Tibial nerve (tissue), 3 donors: ENCODE results near the gene GALNTL6.

Source experiments
- CTCF ChIP-seq, 5 experiments: fragments of 200-600 bp in 3 of 5; fragments of 450-650 bp in 2 of 5; sonication (generic) in 3 of 5; IDR thresholded peaks; one replicate each; pipeline ENCODE4 v1.5.1; 2016 to 2019; ENCODE audit warnings: antibody characterized with exemption in 5 of 5, mild to moderate bottlenecking in 3 of 5, moderate library complexity in 2 of 5
- POLR2A ChIP-seq, 2 donors: fragments of 450-650 bp; IDR thresholded peaks; one replicate each; pipeline ENCODE4 v1.6.1; 2017; ENCODE audit warnings: antibody characterized with exemption in 2 of 2, mild to moderate bottlenecking in 2 of 2, moderate library complexity in 2 of 2

GRCh38 chr4:172648471-172648870 is 835.3 kb downstream of the GALNTL6 start:
- TF ChIP-seq CTCF (IDR thresholded peaks at IDR 0.05) (no peak), POLR2A (IDR thresholded peaks at IDR 0.05) (no peak)
